ENCODE measurements around the gene PRRC2C. TPM values are rescaled to one million over a fixed set of nuclear protein-coding genes. Genes with fewer than 3 reads are reported as not detected.

Gene PRRC2C
- total RNA-seq, 1 experiment from 2014 or later: 208 TPM

- no peak overlapping the region for H3K4me3 ChIP-seq (ENCODE audit: low read depth, low read length)
- Mint-ChIP-seq H3K4me1 (ENCODE audit: low read depth, unreplicated experiment) (no peaks in the 10 kb centered on the region), H3K27ac (ENCODE audit: unreplicated experiment) (no peak overlapping the region), H3K27me3 (ENCODE audit: insufficient read depth, unreplicated experiment) (no peaks in the 10 kb centered on the region), H3K4me3 (ENCODE audit: unreplicated experiment) (no peak overlapping the region), H3K9me3 (ENCODE audit: unreplicated experiment) (no peaks in the 10 kb centered on the region), H3K36me3 (ENCODE audit: insufficient read depth, unreplicated experiment) (no peaks in the 10 kb centered on the region)
- intact Hi-C loops (cut with micrococcal nuclease; ENCODE audit: unreplicated experiment): no loop called here
- no peaks in the 10 kb centered on the region for H3K27me3 ChIP-seq (replicated peaks; ENCODE audit: control insufficient read depth, insufficient read depth, low read length)
- no peaks in the 10 kb centered on the region for H3K9me3 ChIP-seq
- no peaks in the 10 kb centered on the region for H3K36me3 ChIP-seq (ENCODE audit: control insufficient read depth, insufficient read depth, low read length)
- no peak for DNase-seq
- ChIA-PET CTCF (no interaction called here), POLR2A (no interaction called here)
- TF ChIP-seq CTCF (IDR thresholded peaks at IDR 0.05; ENCODE audit: insufficient read depth in 1 of 2, low read depth in 1 of 2, low read length in 1 of 2, severe bottlenecking in 1 of 2, unreplicated experiment in 1 of 2): no peak
- no TSS peak for BruUV-seq (replicated peaks)
- no peaks in the 10 kb centered on the region for H3K4me1 ChIP-seq
Observed at GRCh38 chr1:171446386-171446785, 38.9 kb upstream of the PRRC2C start.

- DNase-seq: no peak
- H3K27me3 Mint-ChIP-seq (ENCODE audit: insufficient read depth, unreplicated experiment): no peaks in the 10 kb centered on the region
- POLR2A ChIA-PET: no interaction called here
- H3K4me1 Mint-ChIP-seq (ENCODE audit: low read depth, unreplicated experiment): peaks cover 19% of the 10 kb centered on the region
- no peak for TF ChIP-seq CTCF (IDR thresholded peaks at IDR 0.05; ENCODE audit: insufficient read depth in 1 of 2, low read depth in 1 of 2, low read length in 1 of 2, severe bottlenecking in 1 of 2, unreplicated experiment in 1 of 2)
- Histone ChIP-seq H3K4me3 (ENCODE audit: low read depth, low read length) (no peak overlapping the region), H3K27me3 (replicated peaks; ENCODE audit: control insufficient read depth, insufficient read depth, low read length) (no peaks in the 10 kb centered on the region), H3K4me1 (peaks cover 7% of the 10 kb centered on the region), H3K9me3 (no peaks in the 10 kb centered on the region), H3K36me3 (ENCODE audit: control insufficient read depth, insufficient read depth, low read length) (no peaks in the 10 kb centered on the region)
- no peak overlapping the region for H3K4me3 Mint-ChIP-seq (ENCODE audit: unreplicated experiment)
- intact Hi-C loops (cut with micrococcal nuclease; ENCODE audit: unreplicated experiment): no loop called here
- no TSS peak for BruUV-seq (replicated peaks)
- peaks cover 9% of the 10 kb centered on the region for H3K9me3 Mint-ChIP-seq (ENCODE audit: unreplicated experiment)
- CTCF ChIA-PET: no interaction called here
- H3K27ac Mint-ChIP-seq (ENCODE audit: unreplicated experiment): no peak overlapping the region
- H3K36me3 Mint-ChIP-seq (ENCODE audit: insufficient read depth, unreplicated experiment): no peaks in the 10 kb centered on the region
Observed at GRCh38 chr1:171455967-171456366, 29.4 kb upstream of the PRRC2C start.

GRCh38 chr1:171457412-171457811 is 27.9 kb upstream of the PRRC2C start:
- DNase-seq: no peak
- intact Hi-C loops (cut with micrococcal nuclease; ENCODE audit: unreplicated experiment): no loop called here
- no peaks in the 10 kb centered on the region for H3K9me3 ChIP-seq
- Mint-ChIP-seq H3K36me3 (ENCODE audit: insufficient read depth, unreplicated experiment) (no peaks in the 10 kb centered on the region), H3K9me3 (ENCODE audit: unreplicated experiment) (peaks cover 16% of the 10 kb centered on the region), H3K27me3 (ENCODE audit: insufficient read depth, unreplicated experiment) (no peaks in the 10 kb centered on the region), H3K4me1 (ENCODE audit: low read depth, unreplicated experiment) (peaks cover 19% of the 10 kb centered on the region), H3K27ac (ENCODE audit: unreplicated experiment) (no peak overlapping the region), H3K4me3 (ENCODE audit: unreplicated experiment) (no peak overlapping the region)
- TF ChIP-seq CTCF (IDR thresholded peaks at IDR 0.05; ENCODE audit: insufficient read depth in 1 of 2, low read depth in 1 of 2, low read length in 1 of 2, severe bottlenecking in 1 of 2, unreplicated experiment in 1 of 2): no peak
- BruUV-seq (replicated peaks): no TSS peak
- H3K4me1 ChIP-seq: peaks cover 7% of the 10 kb centered on the region
- H3K27me3 ChIP-seq (replicated peaks; ENCODE audit: control insufficient read depth, insufficient read depth, low read length): no peaks in the 10 kb centered on the region
- CTCF ChIA-PET: no interaction called here
- no peaks in the 10 kb centered on the region for H3K36me3 ChIP-seq (ENCODE audit: control insufficient read depth, insufficient read depth, low read length)
- H3K4me3 ChIP-seq (ENCODE audit: low read depth, low read length): no peak overlapping the region
- POLR2A ChIA-PET: no interaction called here

All from Caco-2 (cell line).